GM19372 (cell line): ENCODE measurements around the gene CAMKMT.
A peak's percentile ranks its signal among the peaks of the same experiment; 100 is the strongest.
"Not testable (repeated sequence)": the region's sequence is repeated elsewhere in the genome, so short reads cannot be mapped to it uniquely, and the experiment has no call there.

Source experiments
- ATAC-seq: cut with Tn5 transposase; IDR thresholded peaks from one replicate; pipeline ENCODE4 v1.9.1; 2021; ENCODE audit warnings: mild to moderate bottlenecking, low read depth, moderate library complexity; ENCODE audit not compliant: unreplicated experiment

The CAMKMT gene

DNA sequence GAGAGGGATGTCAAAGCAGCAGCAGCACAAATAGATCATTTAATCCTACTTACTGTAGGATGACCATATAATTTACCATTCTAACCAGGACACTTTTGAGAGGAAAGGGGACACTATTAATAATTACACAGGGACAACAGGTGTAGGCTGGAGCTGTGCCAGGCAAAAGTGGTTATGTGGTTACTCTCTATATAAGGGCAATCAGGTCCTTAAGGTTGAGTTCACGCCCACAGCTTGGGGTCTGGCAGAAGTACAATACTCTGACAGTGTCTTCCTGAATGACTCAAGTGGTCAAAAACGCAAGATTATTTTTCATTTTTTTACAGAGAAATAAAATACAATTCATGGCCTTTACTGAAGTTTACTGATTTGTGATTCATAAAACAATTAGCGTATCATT, 3.2 kb upstream of the CAMKMT start:
- ATAC-seq: no peak

GRCh38 chr2:44360749-44361329, 908 bp upstream of the CAMKMT start:
- ATAC-seq: no peak

DNA sequence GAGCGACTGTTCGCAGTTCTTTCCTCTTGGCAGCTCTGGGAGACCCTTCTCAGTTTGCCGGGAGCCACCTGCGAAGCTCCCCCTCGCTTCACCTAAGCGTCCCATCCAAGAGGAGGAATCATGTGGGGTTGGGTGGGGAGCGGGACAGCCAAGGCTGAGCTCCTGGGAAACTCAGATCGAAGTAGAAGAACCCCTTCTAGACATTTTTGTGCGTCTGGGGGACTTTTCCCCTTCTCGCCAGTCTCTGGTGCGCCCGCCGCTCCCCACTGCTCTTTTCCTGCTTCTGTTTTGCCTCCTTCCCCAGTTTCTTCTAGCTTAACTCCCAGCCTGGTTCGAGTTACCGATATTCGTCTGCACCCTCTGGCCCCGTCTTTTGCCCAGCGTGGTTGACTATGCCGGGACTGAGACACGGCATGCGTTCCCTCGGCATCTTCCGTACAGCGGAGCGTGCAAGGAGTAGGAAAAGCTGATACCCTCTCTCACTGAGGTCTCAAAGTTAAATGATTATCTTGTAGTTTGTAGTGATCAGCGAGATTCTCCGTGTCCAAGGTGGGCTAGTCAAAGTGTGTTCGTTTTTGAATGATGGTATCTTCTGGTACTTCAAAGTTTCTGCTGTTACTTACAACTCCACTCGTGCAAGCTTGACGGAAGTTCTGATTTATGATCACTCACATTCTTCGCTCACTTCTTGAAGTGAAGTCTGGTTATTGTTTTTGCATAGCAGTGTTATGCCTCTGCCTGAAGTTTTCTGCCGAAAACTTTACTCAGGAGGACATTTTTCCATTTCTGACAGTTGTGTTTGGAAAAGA, 664 bp downstream of the CAMKMT start:
- peak; percentile 9 for ATAC-seq

DNA sequence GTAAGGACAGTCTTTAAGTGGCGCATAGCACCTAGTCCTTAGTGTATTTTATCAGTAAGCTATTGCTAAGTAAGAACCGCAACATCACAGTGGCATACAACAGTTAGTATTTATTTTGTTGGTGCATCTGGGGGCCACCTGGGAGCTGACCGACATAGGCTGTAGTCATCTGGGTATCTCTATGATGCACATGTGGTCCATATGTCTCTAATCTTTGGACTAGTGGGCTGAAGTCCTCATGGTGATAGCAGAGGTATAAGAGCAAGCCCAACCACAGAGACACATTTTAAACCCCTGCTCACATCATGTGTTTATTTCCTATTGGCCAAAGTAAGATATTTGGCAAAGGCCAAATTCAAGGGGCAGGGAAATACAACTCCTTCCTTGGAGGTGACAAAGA, 2.9 kb downstream of the CAMKMT start:
- no peak for ATAC-seq

GRCh38 chr2:44367591-44367990, 5.8 kb downstream of the CAMKMT start:
- no peak for ATAC-seq

GRCh38 chr2:44369392-44369791, 7.6 kb downstream of the CAMKMT start:
- no peak for ATAC-seq

DNA sequence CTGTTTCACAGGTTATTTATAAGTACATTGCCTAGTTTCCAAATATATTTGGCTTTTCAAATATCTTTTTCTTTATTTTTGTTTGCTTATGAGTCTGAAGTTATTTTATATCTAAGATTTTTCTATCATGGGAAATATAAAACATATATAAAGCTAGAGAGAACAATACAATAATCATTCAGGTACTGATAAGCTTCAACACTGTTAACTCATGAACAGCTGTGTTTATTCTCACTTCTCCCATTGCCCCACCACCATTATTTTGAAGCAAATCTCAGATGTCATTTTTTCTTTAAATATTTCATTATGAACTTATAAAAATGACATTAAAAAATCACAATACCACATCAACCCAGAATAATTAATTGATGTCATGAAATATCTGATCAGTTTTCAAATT, 9.7 kb downstream of the CAMKMT start:
- no peak for ATAC-seq

DNA sequence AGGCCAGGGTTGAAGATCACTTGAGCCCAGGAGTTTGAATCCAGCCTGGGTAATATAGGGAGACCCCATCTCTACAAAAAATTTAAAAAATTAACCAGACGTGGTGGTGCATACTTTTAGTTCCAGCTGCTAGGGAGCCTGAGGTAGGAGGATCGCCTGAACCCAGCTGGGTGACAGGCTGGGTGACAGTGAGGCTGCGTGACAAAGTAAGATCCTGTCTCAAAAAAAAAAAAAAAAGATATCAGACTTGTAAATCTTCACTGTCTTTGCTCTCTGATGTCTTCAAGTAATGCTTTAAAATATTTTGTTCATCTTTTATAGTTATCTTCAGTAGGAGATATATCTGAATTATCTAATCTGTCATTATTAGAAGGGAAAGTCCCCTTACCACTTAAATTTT, 10.5 kb downstream of the CAMKMT start:
- ATAC-seq: no peak

DNA sequence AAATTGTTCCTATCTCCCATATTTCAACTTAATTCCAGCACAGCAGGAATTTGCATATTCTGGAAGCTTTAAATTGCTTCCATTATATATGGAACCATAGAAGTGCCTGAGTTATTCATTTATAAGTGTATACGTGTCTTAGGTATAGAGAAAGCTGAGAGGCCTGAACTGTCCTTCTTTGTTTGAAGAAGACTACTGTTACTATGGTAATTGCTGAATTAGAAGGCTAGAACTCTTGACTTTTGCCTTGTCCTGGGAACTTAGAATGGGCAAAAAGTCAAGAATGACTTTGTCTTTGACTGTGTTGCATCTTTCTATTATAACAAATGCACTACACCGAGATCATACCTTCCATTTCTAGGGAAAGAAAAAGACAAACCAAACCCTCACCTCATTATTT, 15.7 kb downstream of the CAMKMT start:
- no peak for ATAC-seq

DNA sequence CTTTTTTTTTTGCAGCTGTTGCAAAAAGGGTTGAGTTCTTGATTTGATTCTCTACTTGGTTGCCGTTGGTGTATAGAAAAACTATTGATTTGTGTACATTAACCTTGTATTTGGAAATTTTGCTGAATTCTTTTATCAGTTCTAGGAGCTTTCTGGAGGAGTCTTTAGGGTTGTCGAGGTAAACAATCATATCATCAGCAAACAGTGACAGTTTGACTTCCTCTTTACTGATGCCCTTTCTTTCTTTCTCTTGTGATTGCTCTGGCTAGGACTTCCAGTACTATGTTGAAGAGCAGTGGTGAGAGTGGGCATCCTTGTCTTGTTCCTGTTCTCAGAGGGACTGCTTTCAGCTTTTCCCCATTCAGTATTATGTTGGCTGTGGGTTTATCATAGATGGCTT, 23.5 kb downstream of the CAMKMT start:
- ATAC-seq: not testable (repeated sequence)

DNA sequence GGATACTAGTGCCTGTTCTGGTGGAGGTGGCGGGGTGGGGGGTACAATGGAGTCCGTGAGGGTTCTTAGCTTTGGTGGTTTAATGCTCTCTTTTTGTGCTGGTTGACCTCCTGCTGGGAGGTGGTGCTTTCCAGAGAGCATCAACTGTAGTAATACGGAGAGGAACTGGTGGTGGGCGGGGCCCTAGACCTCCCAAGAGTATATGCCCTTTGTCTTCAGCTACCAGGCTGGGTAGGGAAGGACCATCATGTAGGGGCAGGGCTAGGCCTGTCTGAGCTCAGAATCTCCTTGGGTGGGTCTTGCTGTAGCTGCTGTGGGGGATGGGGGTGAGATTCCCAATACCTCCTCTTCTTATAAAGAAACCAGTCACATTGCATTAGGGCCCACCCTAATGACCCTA, 27.1 kb downstream of the CAMKMT start:
- no peak for ATAC-seq

GRCh38 chr2:44389895-44390294, 28.1 kb downstream of the CAMKMT start:
- ATAC-seq: no peak

DNA sequence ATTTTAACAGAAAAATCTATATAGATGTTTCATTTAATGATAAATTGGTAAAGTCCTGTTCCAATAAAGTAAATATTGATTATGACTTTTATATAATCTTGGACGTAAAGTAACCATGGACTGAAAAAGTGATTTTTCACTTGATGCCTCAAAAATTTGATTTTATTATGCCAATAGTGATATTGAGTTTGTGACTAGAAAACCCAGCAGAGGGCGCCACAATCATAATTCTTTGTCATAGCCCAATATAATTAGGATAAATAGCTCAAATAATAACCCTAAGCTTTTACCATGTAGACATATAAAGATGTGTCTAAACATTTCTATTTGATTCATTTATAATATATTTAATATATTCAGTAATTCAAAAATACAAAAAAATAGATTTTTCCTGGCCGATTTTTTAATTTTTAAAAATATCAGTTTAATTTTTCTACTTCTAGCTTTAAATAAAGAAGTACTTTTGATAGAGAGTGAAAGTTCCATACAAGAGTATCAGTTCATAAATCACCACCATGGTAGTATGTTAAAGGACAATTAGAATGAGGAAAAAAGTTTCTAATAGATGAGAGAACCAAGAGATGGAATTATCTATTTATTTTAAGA, 30.7 kb downstream of the CAMKMT start:
- ATAC-seq: no peak

- no peak for ATAC-seq
Measured at GRCh38 chr2:44397447-44398175, 35.9 kb downstream of the CAMKMT start.

GRCh38 chr2:44398243-44398897, 36.6 kb downstream of the CAMKMT start:
- ATAC-seq: no peak

- no peak for ATAC-seq
Measured at GRCh38 chr2:44420725-44421124, 59.0 kb downstream of the CAMKMT start.

DNA sequence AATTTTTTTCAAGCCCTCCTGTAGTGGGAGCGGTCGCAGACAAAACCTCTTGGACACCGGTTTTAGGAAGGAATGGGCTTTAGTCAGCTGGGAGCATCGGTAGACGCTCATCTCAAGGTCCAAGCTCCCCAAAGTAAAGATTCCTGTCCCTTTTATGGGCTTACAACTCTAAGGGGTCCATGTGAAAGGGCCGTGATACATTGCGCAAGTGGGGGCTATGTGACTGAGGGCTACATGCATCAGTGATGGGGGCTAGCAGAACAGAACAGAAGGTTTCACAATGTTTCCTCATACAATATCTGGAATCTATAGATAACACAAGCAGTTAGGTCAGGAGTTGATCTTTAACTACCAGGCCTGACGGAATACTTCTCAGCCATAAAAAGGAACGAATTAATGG, 62.5 kb downstream of the CAMKMT start:
- ATAC-seq: no peak

- no peak for ATAC-seq
Measured at GRCh38 chr2:44429034-44429433, 67.3 kb downstream of the CAMKMT start.

GRCh38 chr2:44430342-44430741, 68.6 kb downstream of the CAMKMT start:
- ATAC-seq: no peak

DNA sequence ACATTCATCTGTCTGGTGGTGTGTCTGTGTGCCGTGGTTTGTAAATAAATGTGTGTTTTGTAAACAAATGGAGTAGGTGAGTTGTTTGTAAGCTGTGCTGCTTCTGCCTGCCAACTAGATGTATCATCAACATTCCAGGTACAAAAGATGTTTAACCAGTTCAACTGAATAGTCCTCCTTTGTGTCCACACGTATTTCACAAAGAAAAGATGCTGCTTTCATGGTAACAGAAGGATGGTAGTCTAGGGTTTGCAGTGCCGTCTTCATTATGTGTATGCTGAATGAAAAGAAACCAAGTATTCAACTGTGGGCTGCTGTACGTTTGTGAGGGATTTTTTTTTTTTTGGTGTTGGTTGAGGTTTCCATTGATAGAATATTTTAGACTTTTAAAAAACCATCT, 72.1 kb downstream of the CAMKMT start:
- ATAC-seq: no peak

- no peak for ATAC-seq
Measured at GRCh38 chr2:44441200-44441599, 79.5 kb downstream of the CAMKMT start.
